ENCODE measurements around the gene TEAD1. TPM values are rescaled to one million over a fixed set of nuclear protein-coding genes. Genes with fewer than 3 reads are reported as not detected.

The TEAD1 gene
- polyA plus RNA-seq, 2 of the 4 experiments (the other 2 are of a cell fraction): 111 to 112 TPM

DNA sequence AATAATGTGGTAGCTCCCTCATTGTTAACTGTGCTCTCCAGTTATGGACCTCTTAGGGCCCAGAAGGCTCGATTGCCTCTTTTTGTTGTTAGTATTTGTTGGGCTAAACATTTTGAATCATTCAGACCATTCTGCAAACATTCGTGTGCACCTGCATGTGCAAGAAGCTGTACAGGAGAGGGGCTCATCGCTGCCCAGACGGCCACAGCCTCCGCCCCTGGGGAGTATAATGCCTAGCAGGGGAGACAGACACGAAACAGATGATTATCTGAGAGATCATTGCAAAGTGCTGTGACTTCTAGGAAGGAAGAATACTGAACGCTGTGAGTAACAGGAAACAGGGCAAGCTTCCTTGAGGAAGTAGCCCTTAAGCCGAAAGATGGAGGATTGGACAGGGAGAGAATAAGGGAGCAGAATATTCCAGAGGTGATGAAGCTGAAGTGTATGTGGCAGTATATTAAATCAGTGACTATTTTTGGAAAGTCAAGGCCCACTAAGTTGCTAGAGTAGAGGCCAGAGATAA, 211.6 kb downstream of the TEAD1 start:
- no peak for FAIRE-seq
- DNase-seq (ENCODE audit: low read depth in 1 of 2, low spot score in 1 of 2): no peak
- 89% methylated on average over 8 of the region's 8 CpGs for WGBS (ENCODE audit: missing lambda C conversion rate)
- H3K27ac ChIP-seq: no peak overlapping the region
- H3K9me3 ChIP-seq: no peaks in the 10 kb centered on the region
- POLR2A ChIA-PET: no interaction called here
- CTCF ChIA-PET: interaction anchor here (0.7 to 1.7 kb wide), 6 partner anchors 12 to 598 kb away, joined by 3 to 8 read pairs (median 4); no protein-coding TSS in a partner anchor
- no peak for ATAC-seq
- H3K4me2 ChIP-seq: no peak overlapping the region
- TF ChIP-seq ZC3H11A (IDR thresholded peaks at IDR 0.05): no peak
- TF ChIP-seq KDM1A (IDR thresholded peaks at IDR 0.05; ENCODE audit: low read depth): no peak
- no peak for TF ChIP-seq PHF8 (IDR thresholded peaks at IDR 0.05; ENCODE audit: borderline replicate concordance, low read depth)
- no peak for TF ChIP-seq ESRRA (IDR thresholded peaks at IDR 0.05; ENCODE audit: borderline replicate concordance, low read length)
- no peak overlapping the region for H3K4me3 ChIP-seq
- H3K4me1 ChIP-seq: peaks cover 14% of the 10 kb centered on the region; the same call in 2 of the 3 replicates

DNA sequence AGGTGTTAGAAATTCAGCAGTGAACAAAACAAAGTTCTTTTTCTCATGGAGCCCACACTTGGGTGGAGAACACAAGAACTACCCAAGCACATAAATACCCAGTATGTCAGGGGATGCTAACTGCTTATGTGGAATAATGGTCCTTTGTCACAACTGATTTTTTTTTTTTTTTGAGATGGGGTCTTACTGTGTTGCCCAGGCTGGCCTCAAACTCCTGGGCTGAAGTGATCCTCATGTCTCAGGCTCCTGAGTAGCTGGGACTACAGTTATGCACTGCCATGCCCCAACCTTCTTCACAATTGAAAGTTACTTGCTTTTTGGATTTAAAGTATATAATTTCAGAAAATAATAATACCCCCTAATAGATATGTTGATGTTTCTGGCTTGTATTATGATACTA, 212.3 kb downstream of the TEAD1 start:
- CTCF ChIA-PET: interaction anchor here (0.8 to 1.7 kb wide), 6 partner anchors 9 to 599 kb away, joined by 3 to 8 read pairs (median 4); no protein-coding TSS in a partner anchor
- ATAC-seq (no peak), FAIRE-seq (no peak), DNase-seq (ENCODE audit: low read depth in 1 of 2, low spot score in 1 of 2) (no peak)
- TF ChIP-seq ZC3H11A (IDR thresholded peaks at IDR 0.05) (no peak), FOSB (CRISPR knock-in tag; IDR thresholded peaks at IDR 0.05) (no peak), ZSCAN20 (CRISPR knock-in tag; IDR thresholded peaks at IDR 0.05) (no peak), MAZ (IDR thresholded peaks at IDR 0.05; ENCODE audit: borderline replicate concordance, low read depth, low read length) (no peak), FOXS1 (CRISPR knock-in tag; IDR thresholded peaks at IDR 0.05) (no peak), GATA3 (IDR thresholded peaks at IDR 0.05; ENCODE audit: borderline replicate concordance) (no peak), RNF2 (IDR thresholded peaks at IDR 0.05; ENCODE audit: borderline replicate concordance, low read depth) (no peak), EHF (CRISPR knock-in tag; IDR thresholded peaks at IDR 0.05) (no peak), POLR2A (IDR thresholded peaks at IDR 0.05; ENCODE audit: low read length) (no peak), ZFP36 (IDR thresholded peaks at IDR 0.05; ENCODE audit: borderline replicate concordance, partially characterized antibody) (no peak), RFX5 (IDR thresholded peaks at IDR 0.05) (no peak)
- TF ChIP-seq, protein P1, sequence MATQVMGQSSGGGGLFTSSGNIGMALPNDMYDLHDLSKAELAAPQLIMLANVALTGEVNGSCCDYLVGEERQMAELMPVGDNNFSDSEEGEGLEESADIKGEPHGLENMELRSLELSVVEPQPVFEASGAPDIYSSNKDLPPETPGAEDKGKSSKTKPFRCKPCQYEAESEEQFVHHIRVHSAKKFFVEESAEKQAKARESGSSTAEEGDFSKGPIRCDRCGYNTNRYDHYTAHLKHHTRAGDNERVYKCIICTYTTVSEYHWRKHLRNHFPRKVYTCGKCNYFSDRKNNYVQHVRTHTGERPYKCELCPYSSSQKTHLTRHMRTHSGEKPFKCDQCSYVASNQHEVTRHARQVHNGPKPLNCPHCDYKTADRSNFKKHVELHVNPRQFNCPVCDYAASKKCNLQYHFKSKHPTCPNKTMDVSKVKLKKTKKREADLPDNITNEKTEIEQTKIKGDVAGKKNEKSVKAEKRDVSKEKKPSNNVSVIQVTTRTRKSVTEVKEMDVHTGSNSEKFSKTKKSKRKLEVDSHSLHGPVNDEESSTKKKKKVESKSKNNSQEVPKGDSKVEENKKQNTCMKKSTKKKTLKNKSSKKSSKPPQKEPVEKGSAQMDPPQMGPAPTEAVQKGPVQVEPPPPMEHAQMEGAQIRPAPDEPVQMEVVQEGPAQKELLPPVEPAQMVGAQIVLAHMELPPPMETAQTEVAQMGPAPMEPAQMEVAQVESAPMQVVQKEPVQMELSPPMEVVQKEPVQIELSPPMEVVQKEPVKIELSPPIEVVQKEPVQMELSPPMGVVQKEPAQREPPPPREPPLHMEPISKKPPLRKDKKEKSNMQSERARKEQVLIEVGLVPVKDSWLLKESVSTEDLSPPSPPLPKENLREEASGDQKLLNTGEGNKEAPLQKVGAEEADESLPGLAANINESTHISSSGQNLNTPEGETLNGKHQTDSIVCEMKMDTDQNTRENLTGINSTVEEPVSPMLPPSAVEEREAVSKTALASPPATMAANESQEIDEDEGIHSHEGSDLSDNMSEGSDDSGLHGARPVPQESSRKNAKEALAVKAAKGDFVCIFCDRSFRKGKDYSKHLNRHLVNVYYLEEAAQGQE (IDR thresholded peaks at IDR 0.05): no peak
- Histone ChIP-seq H3K4me2 (no peak overlapping the region), H3K4me1 (peaks cover 14% of the 10 kb centered on the region; the same call in 2 of the 3 replicates), H3K9me3 (no peaks in the 10 kb centered on the region), H3K4me3 (no peak overlapping the region), H3K27ac (no peak overlapping the region)
- POLR2A ChIA-PET: no interaction called here

DNA sequence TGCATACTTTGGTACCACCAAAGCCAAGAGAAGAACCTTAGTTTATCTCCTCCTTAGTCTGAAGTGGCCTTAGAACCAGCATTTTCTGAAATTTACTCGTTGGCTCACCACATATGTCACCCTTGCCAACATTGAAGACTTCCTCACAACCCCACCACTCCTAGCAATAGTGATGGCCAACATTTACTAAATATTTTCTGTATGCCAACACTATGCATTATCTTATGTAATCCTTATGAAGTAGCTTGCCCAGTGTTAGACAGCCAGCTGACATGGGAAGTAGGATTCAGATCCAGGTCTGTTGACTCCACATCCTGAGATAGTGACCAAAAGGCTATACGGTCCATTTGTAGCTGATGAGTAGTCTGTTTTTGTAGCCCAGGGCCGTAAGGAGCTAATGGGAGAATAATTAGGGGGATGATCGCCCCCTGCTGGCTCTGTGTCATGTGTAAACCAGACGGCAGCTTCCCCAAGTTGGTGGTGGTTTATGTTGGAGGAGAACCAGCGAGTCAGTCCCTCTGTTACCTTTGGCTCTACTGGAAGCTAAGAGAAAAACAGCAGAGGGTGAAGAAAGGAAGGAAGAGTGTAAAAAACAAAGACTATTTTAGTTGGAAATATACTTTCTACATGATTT, 214.4 kb downstream of the TEAD1 start:
- Histone ChIP-seq H3K4me3 (no peak overlapping the region), H3K9me3 (no peaks in the 10 kb centered on the region), H3K4me1 (peaks cover 24% of the 10 kb centered on the region), H3K4me2 (peak overlapping the region; percentile 2; the same call in 1 of the 3 replicates), H3K27ac (peak overlapping the region; percentile 20 to 30; a peak in 3 of 6 replicates)
- DNase-seq (ENCODE audit: low read depth in 1 of 2, low spot score in 1 of 2) (peak; percentile 64 to 77), ATAC-seq (peak; percentile 70 to 81), FAIRE-seq (no peak)
- CTCF ChIA-PET: interaction anchor here (0.5 to 6.7 kb wide), 57 partner anchors 10 to 599 kb away, joined by 3 to 65 read pairs (median 4); no protein-coding TSS in a partner anchor
- 28% methylated on average over 6 of the region's 6 CpGs for WGBS (ENCODE audit: missing lambda C conversion rate)
- TF ChIP-seq FOXS1 (CRISPR knock-in tag; IDR thresholded peaks at IDR 0.05) (no peak), FOSB (CRISPR knock-in tag; IDR thresholded peaks at IDR 0.05) (no peak), NFE2L2 (conservative IDR thresholded peaks at IDR 0.05; ENCODE audit: low read length) (no peak), SMC3 (IDR thresholded peaks at IDR 0.05) (peak; percentile 89), RAD21 (conservative IDR thresholded peaks at IDR 0.05 in 1 of 2, IDR thresholded peaks at IDR 0.05 in 1 of 2) (peak; percentile 88 to 89)
- TF ChIP-seq, protein P2, sequence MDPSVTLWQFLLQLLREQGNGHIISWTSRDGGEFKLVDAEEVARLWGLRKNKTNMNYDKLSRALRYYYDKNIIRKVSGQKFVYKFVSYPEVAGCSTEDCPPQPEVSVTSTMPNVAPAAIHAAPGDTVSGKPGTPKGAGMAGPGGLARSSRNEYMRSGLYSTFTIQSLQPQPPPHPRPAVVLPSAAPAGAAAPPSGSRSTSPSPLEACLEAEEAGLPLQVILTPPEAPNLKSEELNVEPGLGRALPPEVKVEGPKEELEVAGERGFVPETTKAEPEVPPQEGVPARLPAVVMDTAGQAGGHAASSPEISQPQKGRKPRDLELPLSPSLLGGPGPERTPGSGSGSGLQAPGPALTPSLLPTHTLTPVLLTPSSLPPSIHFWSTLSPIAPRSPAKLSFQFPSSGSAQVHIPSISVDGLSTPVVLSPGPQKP (IDR thresholded peaks at IDR 0.05; ENCODE audit: low read depth, low read length): no peak
- TF ChIP-seq, protein P3, sequence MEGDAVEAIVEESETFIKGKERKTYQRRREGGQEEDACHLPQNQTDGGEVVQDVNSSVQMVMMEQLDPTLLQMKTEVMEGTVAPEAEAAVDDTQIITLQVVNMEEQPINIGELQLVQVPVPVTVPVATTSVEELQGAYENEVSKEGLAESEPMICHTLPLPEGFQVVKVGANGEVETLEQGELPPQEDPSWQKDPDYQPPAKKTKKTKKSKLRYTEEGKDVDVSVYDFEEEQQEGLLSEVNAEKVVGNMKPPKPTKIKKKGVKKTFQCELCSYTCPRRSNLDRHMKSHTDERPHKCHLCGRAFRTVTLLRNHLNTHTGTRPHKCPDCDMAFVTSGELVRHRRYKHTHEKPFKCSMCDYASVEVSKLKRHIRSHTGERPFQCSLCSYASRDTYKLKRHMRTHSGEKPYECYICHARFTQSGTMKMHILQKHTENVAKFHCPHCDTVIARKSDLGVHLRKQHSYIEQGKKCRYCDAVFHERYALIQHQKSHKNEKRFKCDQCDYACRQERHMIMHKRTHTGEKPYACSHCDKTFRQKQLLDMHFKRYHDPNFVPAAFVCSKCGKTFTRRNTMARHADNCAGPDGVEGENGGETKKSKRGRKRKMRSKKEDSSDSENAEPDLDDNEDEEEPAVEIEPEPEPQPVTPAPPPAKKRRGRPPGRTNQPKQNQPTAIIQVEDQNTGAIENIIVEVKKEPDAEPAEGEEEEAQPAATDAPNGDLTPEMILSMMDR (IDR thresholded peaks at IDR 0.05): peak; percentile 86
- POLR2A ChIA-PET: no interaction called here

Measured in A549 (cell line).